ENCODE measurements around the gene ERG.

ERG gene

DNA sequence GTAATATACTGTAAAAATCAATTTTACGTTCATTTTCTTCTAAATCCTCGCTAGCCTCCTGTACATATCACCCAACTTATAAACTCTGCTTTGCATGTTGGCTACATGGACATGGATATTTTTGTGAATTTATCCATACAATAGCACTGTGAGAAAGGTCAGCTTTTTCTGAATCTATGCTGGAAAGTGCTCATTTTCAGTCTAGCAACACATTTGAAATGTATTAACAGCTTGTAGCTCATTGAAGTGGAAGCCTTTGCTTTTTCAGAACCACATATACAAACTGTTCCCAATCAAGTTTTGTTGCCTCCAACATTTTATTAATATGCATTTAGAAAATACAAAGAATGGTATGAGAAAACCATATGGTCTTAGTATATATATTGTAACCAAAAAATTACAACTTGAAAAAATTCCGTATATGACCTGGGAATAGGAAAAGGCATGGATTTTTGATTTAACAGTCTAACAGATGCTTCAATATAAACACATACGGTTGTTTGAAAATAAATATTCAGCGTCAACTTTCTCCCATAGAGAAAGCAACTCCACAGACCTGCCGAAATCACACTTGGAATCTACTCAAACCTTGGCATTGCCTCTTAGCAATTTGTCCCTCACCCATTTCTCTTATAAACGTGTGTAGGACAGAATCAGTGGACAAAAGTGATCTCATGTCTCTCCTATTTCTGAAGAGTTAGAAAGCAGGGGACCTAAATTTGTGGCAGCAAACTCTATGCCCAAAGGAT lies 112.7 kb downstream of the ERG start:
- no peak for DNase-seq

DNA sequence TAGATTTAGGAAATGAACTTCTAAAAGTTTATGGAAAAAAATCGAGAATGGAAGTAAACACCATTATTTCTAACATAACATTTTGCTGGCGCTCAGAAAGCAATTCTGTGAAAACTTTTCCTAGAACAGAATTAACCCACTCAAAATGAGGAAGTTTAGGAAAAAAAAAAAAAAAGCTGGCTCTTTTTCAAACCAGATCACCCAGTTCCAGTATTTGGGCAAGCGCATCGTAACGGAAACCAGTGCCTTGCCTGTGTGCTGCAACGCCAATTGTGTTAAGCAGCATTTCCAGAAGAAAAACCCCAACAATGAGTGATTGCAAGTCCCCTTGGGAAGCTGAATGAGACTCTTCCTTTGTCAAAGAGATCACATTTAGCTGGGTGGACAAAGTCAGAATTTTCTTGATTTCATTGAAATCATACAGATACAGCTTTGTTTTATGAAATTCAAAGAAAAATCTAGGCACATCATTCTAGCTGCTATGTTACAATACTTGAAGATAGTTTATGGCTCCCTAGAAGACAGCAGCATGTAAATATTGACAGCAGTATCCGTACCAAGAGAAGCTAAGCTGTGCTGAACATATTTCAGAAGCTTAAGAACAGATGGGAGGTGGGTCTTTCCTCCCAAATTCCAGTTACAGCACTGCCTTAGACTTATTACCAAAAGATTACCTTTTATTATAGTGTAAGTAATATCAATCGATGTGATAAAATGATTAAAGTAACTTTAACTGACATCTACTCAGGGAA lies 113.4 kb downstream of the ERG start:
- no peak for DNase-seq

DNA sequence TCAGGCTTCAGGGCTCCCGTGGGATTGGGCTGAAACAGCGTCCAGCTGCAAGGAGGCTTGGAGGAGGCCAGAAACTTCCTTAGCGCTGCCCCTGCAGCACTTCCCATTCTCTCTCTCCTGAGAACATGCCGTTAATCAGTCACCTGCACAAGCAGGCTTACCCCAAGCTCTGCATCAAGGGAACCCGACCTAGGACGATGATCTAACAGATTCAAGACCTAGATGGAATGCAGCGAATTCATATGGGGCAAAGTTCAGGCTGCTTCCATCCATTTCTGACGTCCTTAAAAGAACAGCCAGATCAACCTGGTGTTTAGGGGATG lies 114.1 kb downstream of the ERG start:
- no peak for DNase-seq

DNA sequence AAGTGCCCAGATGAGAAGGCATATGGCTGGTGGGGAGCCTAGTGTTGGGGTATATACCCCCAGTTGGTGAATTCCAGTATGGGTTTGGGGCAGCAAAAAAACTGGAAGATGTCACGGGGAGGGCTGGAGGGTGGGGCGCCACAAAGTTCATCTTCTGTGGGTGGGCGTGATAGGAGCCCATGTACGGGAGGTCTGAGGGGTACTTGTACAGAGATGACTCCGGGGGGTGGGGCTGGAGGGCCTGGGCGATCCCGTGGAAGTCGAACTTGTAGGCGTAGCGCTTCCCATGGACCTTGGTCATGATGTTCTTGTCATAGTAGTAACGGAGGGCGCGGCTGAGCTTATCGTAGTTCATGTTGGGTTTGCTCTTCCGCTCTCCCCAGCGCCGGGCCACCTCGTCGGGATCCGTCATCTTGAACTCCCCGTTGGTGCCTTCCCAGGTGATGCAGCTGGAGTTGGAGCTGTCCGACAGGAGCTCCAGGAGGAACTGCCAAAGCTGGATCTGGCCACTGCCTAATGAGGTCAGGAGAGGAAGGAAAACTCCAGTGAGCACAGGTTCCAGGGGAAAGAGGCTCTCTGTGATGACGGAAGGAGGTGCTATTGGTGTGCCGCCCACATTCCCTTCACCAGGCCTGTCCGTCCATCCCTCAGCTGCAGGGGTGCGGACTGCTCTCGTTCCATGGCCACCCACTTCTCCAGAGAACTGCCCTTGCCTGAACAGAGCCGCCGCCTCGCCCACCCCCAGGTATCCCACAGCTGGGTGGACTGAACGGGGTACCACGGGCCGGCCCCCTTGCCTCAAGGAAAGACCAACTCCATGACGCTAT lies 114.7 kb downstream of the ERG start:
- no peak for DNase-seq

DNA sequence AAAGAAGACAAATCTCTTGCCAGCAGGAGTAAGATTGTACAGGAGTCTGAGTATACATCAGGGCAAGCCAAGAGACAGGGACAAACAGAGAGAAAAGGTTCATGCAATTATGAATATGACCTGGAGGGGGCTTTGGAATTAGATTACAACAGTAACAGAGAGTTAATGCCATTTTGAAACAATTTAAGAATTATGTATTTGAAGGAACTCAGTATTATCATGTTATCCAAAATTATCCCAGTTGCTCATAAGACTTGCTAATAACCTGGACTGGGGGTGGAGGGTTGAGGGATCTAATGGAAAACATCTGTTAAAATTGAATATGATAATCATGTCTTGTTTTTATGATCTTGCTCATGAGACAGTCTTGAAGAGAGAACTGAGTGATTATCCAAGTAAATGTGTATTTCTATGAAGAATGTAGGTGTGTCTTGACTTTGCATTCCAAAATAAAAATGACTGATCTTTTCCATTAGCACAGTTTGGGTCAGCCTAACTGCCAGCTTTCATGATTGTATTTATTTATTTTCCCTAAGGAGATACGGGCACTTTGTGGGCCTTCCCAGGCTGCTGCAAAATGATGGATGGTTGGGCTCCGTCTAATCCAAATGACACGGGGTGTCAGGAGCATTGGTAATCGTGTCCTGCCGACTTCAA lies 117.7 kb downstream of the ERG start:
- no peak for DNase-seq

DNA sequence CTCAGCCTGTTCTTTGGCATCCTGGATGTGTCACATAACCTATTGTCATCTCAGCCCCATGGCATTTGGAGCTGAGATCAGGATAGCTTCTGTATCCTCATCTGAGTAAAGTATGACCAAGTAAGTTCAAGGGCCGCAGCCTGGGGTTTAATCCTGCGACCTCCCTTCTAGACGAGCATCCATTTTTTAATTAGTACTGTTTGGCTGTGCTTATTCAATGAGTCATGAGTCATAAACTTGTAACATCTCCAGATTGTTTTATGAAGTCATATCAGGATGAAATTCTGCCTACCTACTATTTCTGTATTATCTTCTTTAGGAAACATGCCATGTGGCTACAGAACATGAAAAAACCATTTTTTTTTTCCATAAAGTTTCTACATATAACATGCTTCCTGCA lies 119.1 kb downstream of the ERG start:
- DNase-seq: no peak

DNA sequence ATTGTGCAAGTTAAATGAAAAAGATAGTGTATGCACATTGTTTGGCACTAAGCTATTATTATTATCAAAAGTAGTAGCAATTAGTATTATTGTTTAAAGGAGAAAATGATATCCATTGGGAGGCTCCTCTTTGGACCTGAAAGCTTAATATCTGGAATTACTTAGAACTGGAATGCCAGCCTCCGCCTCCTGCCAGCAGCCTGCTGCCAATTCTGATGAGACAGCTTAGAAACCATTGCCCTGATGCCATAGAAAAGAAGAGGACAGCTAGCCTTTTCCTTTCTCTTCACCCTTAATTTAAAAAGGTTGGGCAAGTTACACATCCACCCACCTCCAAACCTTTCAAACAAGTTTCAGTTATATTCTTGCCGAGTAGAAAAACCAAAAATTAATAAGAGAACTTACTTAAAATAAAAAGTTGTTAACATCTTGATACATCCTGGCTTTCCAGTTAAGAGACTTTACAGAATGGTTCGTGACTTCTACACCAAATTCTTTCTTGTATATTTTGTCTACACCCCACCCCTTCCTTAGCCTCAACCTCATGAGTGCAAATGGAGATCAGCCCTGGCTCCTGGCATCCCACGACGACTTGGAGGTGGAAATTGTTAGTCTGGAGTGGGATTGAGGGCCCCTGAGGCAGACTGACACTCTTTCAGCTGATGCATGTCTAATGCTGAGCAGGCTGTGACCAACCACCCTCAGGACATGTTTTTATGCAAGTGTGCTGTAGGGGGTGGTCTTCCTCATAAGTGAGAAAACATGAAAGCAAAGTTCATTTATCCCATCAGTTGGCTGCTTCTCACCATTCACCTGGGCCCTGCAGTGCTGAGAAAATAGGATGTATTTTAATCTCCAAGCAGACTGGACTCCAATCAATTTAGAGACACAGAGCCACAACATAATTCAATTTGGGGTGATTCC lies 120.8 kb downstream of the ERG start:
- no peak for DNase-seq

DNA sequence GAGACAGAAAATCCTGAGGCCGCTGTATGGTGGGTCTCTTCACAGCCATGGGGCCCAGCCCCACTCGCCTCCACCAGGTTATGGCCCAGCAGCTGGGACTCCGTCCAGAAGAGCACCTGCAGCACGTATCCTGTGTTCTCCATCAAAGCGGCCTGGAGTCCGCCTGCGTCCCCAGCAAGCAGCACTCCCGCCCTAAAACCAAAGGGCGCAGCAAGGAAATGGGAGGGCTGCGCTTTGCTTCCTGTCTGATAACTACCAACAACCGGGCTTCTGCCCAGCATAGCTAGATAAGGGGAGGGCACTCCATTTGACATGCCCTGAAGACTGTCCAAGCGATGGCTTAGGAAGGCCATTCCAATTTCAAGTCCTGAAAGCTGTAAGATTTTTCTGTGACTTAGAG lies 121.6 kb downstream of the ERG start:
- no peak for DNase-seq

DNA sequence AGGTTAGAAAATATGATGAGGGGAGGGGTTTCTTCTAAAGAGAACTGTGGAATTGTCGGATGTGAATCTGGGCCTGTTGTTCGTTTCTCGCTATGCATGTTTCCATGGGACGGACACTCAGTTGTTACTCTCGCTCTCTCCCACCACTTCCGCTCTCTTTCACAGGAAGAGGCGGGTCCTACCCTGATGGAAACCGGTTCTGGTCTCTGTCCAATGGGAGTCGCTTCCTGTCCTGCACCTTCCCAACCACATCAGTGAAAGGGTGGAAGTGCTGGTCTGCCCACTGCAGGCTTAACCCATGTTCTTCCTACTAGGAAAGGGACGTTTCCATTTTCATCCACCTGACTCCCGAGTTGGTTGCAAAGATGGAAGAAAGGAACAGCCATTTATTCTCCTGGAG lies 122.0 kb downstream of the ERG start:
- no peak for DNase-seq

DNA sequence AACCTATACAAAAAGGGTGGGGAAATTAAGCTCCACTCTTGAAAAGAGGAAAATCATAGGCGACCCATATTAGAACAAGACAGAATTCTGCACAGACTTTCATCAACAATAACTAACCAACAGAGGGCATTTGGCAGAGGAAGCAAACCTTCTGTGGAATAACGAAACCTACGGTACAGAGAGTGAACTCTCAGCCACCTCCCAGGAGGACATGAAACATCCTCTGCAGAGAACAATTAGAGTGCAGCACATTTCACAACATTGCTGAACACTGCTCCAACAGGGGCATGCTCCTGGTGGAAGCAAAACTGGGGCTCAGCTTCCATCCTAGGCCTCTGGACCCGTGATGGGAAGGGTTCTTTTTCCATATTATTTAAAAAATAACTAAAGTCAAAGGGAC lies 130.6 kb downstream of the ERG start:
- DNase-seq: no peak

DNA sequence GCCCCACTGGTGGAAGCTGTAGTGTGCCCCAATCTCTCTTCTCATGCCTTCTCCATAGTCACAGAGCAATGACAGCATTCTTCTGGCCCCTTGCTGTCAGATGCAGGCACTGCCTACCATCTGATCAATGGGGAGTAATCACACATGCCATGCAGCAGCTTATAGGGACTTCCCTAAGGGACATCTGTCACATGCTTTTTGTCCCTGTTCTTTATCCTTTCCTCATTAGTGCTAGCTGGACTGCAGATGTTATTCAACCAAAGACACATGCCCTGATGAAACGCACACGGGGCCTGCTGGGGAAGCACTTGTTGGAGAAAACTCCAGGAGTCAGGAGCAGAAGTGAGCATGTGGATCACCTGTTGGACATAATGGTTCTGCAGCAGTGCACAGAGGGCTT lies 132.8 kb downstream of the ERG start:
- DNase-seq: no peak

DNA sequence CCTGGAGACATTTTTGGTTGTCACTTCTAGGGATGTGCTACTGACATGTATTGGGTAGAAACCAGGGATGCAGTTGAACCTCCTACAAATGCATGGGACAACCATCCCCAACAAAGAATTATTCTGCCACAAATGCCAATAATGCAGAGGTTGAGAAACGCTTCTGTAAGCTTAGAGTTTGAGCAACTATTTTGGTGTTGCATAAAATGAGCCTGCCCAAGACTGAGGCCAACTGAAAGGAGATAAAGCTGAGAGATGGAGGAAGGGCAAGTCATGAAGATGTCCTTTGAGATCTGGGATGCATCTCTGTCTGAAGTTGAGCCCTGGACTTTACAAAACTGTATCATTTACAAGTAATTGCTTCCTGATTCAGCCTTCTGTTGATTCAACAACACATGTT lies 134.6 kb downstream of the ERG start:
- DNase-seq: no peak

DNA sequence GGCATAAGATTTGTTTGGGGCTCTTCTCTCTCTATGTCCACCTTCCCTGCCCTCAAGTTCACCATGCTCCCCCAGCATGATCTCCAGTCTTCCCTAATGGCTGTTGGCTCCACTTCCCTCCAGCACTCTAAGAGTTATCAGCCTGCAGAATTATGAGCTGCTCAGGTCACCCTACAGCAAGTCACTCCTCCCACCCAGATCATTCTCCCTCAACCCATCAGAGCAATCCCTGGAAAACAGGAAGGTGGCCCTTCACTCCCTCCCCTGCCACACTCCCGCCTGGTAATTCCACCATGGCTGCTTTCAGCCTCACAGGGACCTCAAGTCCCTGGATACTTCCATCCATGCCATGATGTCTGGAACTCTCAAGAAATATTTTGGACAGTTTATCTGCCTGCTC lies 137.0 kb downstream of the ERG start:
- no peak for DNase-seq

DNA sequence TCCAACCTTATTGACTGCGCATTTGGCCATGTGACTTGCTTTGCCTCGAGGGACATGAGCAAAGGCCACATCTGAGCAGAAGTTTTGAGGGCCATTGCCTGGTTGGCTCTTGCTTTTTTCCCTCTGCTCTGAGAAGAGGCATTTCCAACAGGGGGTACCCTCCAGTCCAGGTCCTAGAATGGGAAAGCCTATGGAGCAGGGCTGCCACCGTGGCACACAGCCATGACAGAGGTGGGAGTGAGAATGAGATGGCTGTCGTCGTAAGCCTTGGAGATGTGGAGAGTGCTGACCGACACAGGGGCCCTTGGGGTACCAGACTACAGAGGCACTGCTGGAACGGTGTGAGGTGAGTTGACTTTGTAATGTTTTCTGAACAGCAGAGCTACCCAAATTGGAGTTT lies 138.4 kb downstream of the ERG start:
- DNase-seq: no peak

DNA sequence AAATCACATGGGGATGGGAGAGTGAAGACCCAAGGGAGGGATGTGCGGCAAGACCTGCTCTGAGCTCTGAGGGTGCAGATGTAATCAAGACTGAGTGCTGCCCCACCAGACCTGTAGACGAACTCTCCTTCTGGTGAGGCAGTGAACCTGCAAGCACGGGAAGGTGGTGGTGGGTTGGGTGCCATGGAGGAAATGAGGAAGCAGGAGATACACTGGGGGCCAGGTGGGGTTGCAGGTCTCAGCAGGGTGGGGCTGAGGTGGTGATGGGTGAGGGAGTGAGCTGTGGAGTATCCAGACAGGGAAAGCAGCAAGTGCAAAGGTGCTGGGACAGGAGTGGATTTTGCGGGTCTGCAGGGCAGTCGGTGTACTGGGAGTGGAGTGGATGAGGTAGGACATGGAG lies 139.2 kb downstream of the ERG start:
- DNase-seq: no peak

DNA sequence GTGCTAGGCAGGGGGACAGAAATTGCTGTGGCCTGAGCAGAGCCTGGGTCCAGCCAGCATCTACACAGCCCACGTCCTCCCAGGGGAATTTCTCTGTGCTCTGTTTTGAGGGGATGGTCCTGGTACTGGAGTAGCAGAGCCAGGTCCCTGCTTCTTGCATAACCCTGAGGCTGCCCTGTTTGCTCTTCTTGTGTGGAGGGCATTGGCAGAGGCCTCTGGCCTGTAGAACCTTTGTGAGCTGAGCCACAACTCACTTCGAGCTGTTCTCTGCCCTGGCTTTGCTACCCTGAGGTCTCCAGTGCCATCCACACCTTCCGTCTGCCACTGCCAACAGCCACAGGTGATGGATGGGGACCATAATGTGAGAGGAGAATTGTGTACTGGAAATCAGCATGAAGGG lies 139.6 kb downstream of the ERG start:
- DNase-seq: no peak

DNA sequence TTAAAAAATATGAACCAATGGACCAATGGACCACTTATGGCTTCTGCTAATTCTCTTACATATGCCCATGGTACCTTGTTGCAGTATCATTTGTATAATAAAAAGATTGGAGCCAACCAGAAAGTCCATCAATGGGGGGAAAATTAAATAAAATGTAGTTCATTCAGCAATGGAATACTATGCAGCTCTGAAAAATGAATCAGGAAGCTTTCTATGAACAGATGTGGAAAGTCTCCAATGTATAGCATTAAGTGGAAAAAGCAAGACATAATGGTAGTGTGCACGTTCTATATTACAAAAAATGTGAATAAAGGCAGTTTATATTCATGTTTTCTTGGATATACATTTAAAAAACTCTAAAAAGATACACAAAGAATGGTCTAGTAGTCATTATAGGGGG lies 140.2 kb downstream of the ERG start:
- no peak for DNase-seq

DNA sequence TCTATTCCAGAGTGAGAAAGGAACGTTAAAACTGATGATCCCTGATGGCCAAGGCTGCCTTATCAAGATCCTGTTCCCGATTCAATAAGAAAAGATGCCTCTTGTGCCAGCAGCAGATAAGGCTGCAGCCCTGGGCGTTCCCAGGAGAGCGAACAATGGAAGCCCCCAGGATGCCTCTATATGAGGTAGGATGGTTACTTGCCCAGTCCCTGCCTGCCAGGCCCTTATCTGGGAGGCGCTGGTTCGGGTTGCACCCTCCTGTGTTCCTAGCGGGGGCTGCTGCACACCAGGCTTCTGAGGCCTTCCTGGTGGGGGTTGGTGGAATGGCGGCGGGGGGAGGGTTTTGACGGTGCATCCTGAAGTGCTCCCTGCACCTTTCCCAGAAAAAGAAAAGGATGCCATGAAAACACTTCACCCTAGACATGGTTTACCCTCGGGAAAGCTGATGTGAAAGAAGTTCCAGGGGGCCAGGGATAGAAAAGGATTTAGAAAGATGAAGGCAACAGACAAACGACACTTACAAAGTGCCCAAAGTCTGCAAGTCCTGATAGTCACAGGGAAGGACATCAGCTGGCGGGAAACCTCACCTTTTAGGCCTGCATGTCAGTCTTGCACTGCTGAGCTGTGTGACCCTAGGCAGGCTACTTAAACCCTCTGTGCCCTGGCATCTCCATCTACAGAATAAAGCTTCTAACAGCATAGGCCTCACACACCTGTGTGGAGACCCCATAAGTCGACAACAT lies 141.2 kb downstream of the ERG start:
- DNase-seq: no peak

DNA sequence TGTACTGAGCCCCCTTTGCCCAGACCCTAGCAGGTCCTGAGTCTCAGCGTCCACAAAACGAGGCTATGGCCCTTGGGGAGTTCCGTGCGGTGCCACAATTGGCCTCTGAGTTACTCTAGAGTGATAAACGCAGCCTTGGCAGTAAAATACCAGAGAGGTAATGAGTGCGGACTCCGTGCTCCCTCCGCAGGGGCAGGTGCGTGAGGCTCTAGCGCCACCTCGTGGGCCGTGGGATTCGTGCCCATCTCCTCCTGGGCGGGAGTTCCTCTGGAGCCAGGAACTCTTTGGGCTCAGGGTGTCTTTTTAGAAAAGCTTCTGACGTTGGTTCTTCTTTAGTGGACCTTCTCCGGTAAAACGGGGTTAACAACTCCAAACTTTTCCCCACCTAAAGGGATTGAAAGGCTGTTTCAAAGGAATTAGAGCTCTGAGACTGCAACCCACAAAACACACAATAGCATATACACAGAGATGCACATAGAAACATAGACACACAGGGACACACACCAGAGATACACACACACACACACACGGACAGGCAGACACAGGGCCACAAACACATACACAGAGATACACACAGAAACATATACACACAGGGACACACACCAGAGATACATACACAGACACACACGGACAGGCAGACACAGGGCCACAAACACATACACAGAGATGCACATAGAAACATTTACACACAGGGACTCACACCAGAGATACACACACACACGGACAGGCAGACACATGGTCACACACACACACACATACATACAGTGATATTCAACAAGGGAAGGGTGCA lies 142.1 kb downstream of the ERG start:
- DNase-seq: peak; percentile 40 to 66

DNA sequence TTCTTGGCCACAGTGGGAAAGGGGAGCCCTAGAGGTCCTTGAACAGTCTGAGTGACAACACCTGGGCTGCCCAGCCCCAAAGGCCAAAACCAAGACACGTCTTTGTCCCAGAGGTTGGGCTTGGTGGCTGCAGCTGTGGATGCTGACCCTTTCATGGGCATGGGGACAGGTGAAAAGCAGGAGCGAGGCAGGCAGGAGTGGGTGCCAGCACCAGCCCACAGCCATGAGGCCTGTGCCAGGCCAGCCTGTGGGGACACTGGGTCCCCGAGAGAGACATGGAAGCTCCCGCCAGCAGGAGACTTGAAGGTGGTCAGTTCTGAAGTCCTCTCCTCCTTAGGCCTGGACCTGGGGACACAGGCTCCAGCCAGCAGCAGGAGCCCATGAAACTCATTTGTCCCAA lies 142.9 kb downstream of the ERG start:
- DNase-seq: no peak

DNA sequence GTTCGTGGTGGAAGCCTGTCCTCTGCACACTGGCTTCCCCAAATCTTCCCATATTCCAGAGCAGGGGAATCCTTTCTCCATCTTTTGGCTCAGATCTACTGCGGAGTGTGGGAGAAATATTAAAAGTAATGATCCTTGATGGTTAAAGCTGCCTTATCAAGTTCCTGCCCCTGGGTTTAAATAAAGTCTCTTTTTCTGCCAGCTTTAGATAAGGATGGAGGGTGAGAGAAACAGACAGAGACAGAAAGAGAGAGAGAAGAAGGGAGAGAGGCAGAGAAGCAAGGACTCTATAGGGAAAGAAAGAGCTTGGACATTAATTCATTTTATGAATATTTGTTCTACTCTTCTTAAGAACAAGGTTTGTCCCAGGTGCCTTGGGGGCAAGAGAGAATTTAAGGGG lies 143.5 kb downstream of the ERG start:
- DNase-seq: no peak
